Measurements from ENCODE around the gene CD47.
A peak's percentile ranks its signal among the peaks of the same experiment; 100 is the strongest.

Gene CD47

GRCh38 chr3:108022256-108023150, 68.3 kb downstream of the CD47 start:
- DNase-seq: no peak
- H3K27me3 ChIP-seq (replicated peaks in 2 of 5; ENCODE audit: control insufficient read depth in 4 of 5, insufficient read depth in 5 of 5, low read length in 4 of 5): no peaks in the 10 kb centered on the region
- H3K36me3 ChIP-seq (ENCODE audit: control insufficient read depth in 4 of 4, insufficient read depth in 4 of 4, low read length in 3 of 4): no peaks in the 10 kb centered on the region
- WGBS (ENCODE audit: insufficient coverage): 98% methylated on average over 3 of the region's 3 CpGs
- H3K27ac ChIP-seq (ENCODE audit: insufficient read depth in 1 of 2, low read depth in 1 of 2, low read length in 2 of 2, poor library complexity in 1 of 2, severe bottlenecking in 2 of 2): no peak overlapping the region
- no peaks in the 10 kb centered on the region for H3K9me3 ChIP-seq (ENCODE audit: control extremely low read depth in 1 of 5, control insufficient read depth in 4 of 5, insufficient read depth in 2 of 5, low read depth in 1 of 5, low read length in 4 of 5)
- H3K4me1 ChIP-seq (ENCODE audit: control extremely low read depth in 1 of 4, control insufficient read depth in 4 of 4, insufficient read depth in 4 of 4, low read length in 3 of 4): peaks cover 3 to 20% (median 10%) of the 10 kb centered on the region in 4 experiments
- ChIA-PET POLR2A (no interaction called here), CTCF (no interaction called here)
- no peak overlapping the region for H3K4me3 ChIP-seq (ENCODE audit: control insufficient read depth in 1 of 7, extremely low read depth in 1 of 7, insufficient read depth in 4 of 7, low read depth in 2 of 7, low read length in 6 of 7)

- ChIA-PET POLR2A (no interaction called here), CTCF (no interaction called here)
- 62% methylated on average over 2 of the region's 2 CpGs for WGBS (ENCODE audit: insufficient coverage)
- Histone ChIP-seq H3K36me3 (ENCODE audit: control insufficient read depth in 4 of 4, insufficient read depth in 4 of 4, low read length in 3 of 4) (no peaks in the 10 kb centered on the region), H3K27ac (ENCODE audit: insufficient read depth in 1 of 2, low read depth in 1 of 2, low read length in 2 of 2, poor library complexity in 1 of 2, severe bottlenecking in 2 of 2) (no peak overlapping the region), H3K4me1 (ENCODE audit: control extremely low read depth in 1 of 4, control insufficient read depth in 4 of 4, insufficient read depth in 4 of 4, low read length in 3 of 4) (peaks cover 3 to 22% (median 10%) of the 10 kb centered on the region in 4 experiments), H3K4me3 (ENCODE audit: control insufficient read depth in 1 of 7, extremely low read depth in 1 of 7, insufficient read depth in 4 of 7, low read depth in 2 of 7, low read length in 6 of 7) (no peak overlapping the region), H3K9me3 (ENCODE audit: control extremely low read depth in 1 of 5, control insufficient read depth in 4 of 5, insufficient read depth in 2 of 5, low read depth in 1 of 5, low read length in 4 of 5) (no peaks in the 10 kb centered on the region), H3K27me3 (replicated peaks in 2 of 5; ENCODE audit: control insufficient read depth in 4 of 5, insufficient read depth in 5 of 5, low read length in 4 of 5) (no peaks in the 10 kb centered on the region)
- peak in 1 of 3 donors; percentile 29 for DNase-seq
These were observed 69.3 kb downstream of the CD47 start for GRCh38 chr3:108021533-108021932.

GRCh38 chr3:108021131-108021530, 69.7 kb downstream of the CD47 start:
- Histone ChIP-seq H3K4me3 (ENCODE audit: control insufficient read depth in 1 of 7, extremely low read depth in 1 of 7, insufficient read depth in 4 of 7, low read depth in 2 of 7, low read length in 6 of 7) (no peak overlapping the region), H3K4me1 (ENCODE audit: control extremely low read depth in 1 of 4, control insufficient read depth in 4 of 4, insufficient read depth in 4 of 4, low read length in 3 of 4) (peaks cover 3 to 23% (median 10%) of the 10 kb centered on the region in 4 experiments), H3K9me3 (ENCODE audit: control extremely low read depth in 1 of 5, control insufficient read depth in 4 of 5, insufficient read depth in 2 of 5, low read depth in 1 of 5, low read length in 4 of 5) (no peaks in the 10 kb centered on the region), H3K36me3 (ENCODE audit: control insufficient read depth in 4 of 4, insufficient read depth in 4 of 4, low read length in 3 of 4) (no peaks in the 10 kb centered on the region), H3K27ac (ENCODE audit: insufficient read depth in 1 of 2, low read depth in 1 of 2, low read length in 2 of 2, poor library complexity in 1 of 2, severe bottlenecking in 2 of 2) (no peak overlapping the region), H3K27me3 (replicated peaks in 2 of 5; ENCODE audit: control insufficient read depth in 4 of 5, insufficient read depth in 5 of 5, low read length in 4 of 5) (no peaks in the 10 kb centered on the region)
- ChIA-PET CTCF (no interaction called here), POLR2A (no interaction called here)
- WGBS (ENCODE audit: insufficient coverage): 88% methylated on average over 3 of the region's 3 CpGs
- no peak for DNase-seq

GRCh38 chr3:108018552-108018951, 72.3 kb downstream of the CD47 start:
- no peaks in the 10 kb centered on the region for H3K27me3 ChIP-seq (replicated peaks in 2 of 5; ENCODE audit: control insufficient read depth in 4 of 5, insufficient read depth in 5 of 5, low read length in 4 of 5)
- H3K36me3 ChIP-seq (ENCODE audit: control insufficient read depth in 4 of 4, insufficient read depth in 4 of 4, low read length in 3 of 4): no peaks in the 10 kb centered on the region
- POLR2A ChIA-PET: no interaction called here
- H3K27ac ChIP-seq (ENCODE audit: insufficient read depth in 1 of 2, low read depth in 1 of 2, low read length in 2 of 2, poor library complexity in 1 of 2, severe bottlenecking in 2 of 2): no peak overlapping the region
- WGBS (ENCODE audit: insufficient coverage): 17% methylated on average over 7 of the region's 8 CpGs
- DNase-seq: peak; percentile 75 to 91 (median 85)
- H3K4me3 ChIP-seq (ENCODE audit: control insufficient read depth in 1 of 7, extremely low read depth in 1 of 7, insufficient read depth in 4 of 7, low read depth in 2 of 7, low read length in 6 of 7): no peak overlapping the region
- CTCF ChIA-PET: no interaction called here
- no peaks in the 10 kb centered on the region for H3K9me3 ChIP-seq (ENCODE audit: control extremely low read depth in 1 of 5, control insufficient read depth in 4 of 5, insufficient read depth in 2 of 5, low read depth in 1 of 5, low read length in 4 of 5)
- H3K4me1 ChIP-seq (ENCODE audit: control extremely low read depth in 1 of 4, control insufficient read depth in 4 of 4, insufficient read depth in 4 of 4, low read length in 3 of 4): peaks cover 0 to 23% (median 10%) of the 10 kb centered on the region in 4 experiments

DNA sequence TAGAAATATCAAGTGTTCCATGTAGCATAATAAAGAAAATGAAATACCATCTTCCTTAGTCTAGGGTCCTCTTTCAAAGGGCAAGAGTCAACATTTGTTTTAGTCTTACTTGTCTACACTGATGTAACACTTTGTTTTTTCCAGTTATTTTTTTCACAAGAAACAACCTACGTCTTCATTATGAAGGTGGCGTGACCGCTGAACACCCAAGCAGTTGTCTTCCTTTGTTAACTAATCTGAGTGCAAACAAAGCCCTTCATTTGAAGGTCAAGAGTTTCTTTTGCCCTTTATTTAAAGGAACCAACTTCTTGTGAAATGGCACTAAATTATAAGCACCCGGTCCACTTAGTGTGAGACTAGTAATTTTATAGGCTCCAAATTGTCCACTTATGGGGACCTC, 73.2 kb downstream of the CD47 start:
- Histone ChIP-seq H3K4me3 (ENCODE audit: control insufficient read depth in 1 of 7, extremely low read depth in 1 of 7, insufficient read depth in 4 of 7, low read depth in 2 of 7, low read length in 6 of 7) (no peak overlapping the region), H3K9me3 (ENCODE audit: control extremely low read depth in 1 of 5, control insufficient read depth in 4 of 5, insufficient read depth in 2 of 5, low read depth in 1 of 5, low read length in 4 of 5) (no peaks in the 10 kb centered on the region), H3K27me3 (replicated peaks in 2 of 5; ENCODE audit: control insufficient read depth in 4 of 5, insufficient read depth in 5 of 5, low read length in 4 of 5) (peaks cover 0 to 5% (median 0%) of the 10 kb centered on the region in 5 experiments), H3K36me3 (ENCODE audit: control insufficient read depth in 4 of 4, insufficient read depth in 4 of 4, low read length in 3 of 4) (no peaks in the 10 kb centered on the region), H3K27ac (ENCODE audit: insufficient read depth in 1 of 2, low read depth in 1 of 2, low read length in 2 of 2, poor library complexity in 1 of 2, severe bottlenecking in 2 of 2) (no peak overlapping the region), H3K4me1 (ENCODE audit: control extremely low read depth in 1 of 4, control insufficient read depth in 4 of 4, insufficient read depth in 4 of 4, low read length in 3 of 4) (peaks cover 0 to 23% (median 10%) of the 10 kb centered on the region in 4 experiments)
- no peak for DNase-seq
- 88% methylated on average over 3 of the region's 4 CpGs for WGBS (ENCODE audit: insufficient coverage)
- CTCF ChIA-PET: interaction anchor here (0.8 to 1.6 kb wide), 4 partner anchors 11 to 171 kb away, joined by 3 to 6 read pairs (median 4); no protein-coding TSS in a partner anchor
- POLR2A ChIA-PET: no interaction called here

DNA sequence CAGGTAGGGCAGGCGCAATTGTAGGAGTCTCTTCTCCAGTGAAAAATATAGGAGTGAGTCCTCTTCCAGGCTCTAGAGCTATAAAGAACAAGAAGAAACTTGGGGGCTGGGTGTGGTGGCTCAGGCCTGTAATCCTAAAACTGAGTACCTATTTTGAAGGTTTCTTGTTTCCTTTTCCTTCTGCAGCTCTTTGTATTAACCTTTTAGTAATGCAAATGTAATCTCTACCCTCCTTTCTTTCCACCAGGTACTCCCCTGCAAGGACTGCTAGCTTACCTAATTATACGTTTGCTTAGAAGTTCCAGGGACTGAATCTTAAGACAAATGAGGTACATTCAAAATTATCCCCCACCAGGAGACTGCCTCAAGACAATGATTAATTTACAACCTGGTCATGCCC, 75.9 kb downstream of the CD47 start:
- WGBS (ENCODE audit: insufficient coverage): 100% methylated on average over 2 of the region's 2 CpGs
- Histone ChIP-seq H3K4me1 (ENCODE audit: control extremely low read depth in 1 of 4, control insufficient read depth in 4 of 4, insufficient read depth in 4 of 4, low read length in 3 of 4) (peaks cover 0 to 20% (median 8%) of the 10 kb centered on the region in 4 experiments), H3K4me3 (ENCODE audit: control insufficient read depth in 1 of 7, extremely low read depth in 1 of 7, insufficient read depth in 4 of 7, low read depth in 2 of 7, low read length in 6 of 7) (no peak overlapping the region), H3K27me3 (replicated peaks in 2 of 5; ENCODE audit: control insufficient read depth in 4 of 5, insufficient read depth in 5 of 5, low read length in 4 of 5) (peaks cover 0 to 5% (median 0%) of the 10 kb centered on the region in 5 experiments), H3K36me3 (ENCODE audit: control insufficient read depth in 4 of 4, insufficient read depth in 4 of 4, low read length in 3 of 4) (no peaks in the 10 kb centered on the region), H3K9me3 (ENCODE audit: control extremely low read depth in 1 of 5, control insufficient read depth in 4 of 5, insufficient read depth in 2 of 5, low read depth in 1 of 5, low read length in 4 of 5) (no peaks in the 10 kb centered on the region), H3K27ac (ENCODE audit: insufficient read depth in 1 of 2, low read depth in 1 of 2, low read length in 2 of 2, poor library complexity in 1 of 2, severe bottlenecking in 2 of 2) (no peak overlapping the region)
- CTCF ChIA-PET: interaction anchor here (1.1 to 1.2 kb wide), 2 partner anchors 35 to 220 kb away, joined by 3 to 5 read pairs; no protein-coding TSS in a partner anchor
- POLR2A ChIA-PET: interaction anchor here (1.2 kb wide), 1 partner anchor 11 kb away, joined by 3 read pairs; no protein-coding TSS in a partner anchor
- DNase-seq: no peak
